ENCODE data around the gene ANXA4.

The ANXA4 gene

DNA sequence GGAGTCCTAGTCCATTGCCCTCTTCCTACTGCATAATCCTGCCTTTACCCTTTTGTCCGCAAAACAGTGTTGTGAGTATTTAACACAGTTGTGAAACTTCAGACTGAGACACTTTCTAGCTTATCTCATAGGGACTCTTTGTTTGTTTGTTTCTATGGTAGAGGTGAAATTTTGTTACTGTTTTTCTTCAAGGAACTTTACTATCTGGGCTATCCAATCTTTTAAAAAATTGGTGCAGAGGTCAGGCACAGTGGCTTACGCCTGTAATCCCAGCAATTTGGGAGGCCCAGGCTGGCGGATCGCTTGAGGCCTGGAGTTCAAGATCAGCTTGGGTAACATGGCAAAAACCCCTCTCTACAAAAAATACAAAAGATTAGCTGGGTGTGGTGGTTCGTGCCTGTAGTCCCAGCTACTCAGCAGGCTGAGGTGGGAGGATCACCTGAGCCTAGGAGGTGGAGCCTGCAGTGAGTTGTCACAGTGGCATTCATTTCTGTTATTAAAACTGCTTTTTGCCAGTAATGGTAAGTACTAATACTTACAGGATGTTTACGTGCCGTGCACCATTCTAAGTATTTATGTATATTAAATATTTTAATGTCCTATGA, 106.4 kb downstream of the ANXA4 start (continued):
- TF ChIP-seq, protein P1, sequence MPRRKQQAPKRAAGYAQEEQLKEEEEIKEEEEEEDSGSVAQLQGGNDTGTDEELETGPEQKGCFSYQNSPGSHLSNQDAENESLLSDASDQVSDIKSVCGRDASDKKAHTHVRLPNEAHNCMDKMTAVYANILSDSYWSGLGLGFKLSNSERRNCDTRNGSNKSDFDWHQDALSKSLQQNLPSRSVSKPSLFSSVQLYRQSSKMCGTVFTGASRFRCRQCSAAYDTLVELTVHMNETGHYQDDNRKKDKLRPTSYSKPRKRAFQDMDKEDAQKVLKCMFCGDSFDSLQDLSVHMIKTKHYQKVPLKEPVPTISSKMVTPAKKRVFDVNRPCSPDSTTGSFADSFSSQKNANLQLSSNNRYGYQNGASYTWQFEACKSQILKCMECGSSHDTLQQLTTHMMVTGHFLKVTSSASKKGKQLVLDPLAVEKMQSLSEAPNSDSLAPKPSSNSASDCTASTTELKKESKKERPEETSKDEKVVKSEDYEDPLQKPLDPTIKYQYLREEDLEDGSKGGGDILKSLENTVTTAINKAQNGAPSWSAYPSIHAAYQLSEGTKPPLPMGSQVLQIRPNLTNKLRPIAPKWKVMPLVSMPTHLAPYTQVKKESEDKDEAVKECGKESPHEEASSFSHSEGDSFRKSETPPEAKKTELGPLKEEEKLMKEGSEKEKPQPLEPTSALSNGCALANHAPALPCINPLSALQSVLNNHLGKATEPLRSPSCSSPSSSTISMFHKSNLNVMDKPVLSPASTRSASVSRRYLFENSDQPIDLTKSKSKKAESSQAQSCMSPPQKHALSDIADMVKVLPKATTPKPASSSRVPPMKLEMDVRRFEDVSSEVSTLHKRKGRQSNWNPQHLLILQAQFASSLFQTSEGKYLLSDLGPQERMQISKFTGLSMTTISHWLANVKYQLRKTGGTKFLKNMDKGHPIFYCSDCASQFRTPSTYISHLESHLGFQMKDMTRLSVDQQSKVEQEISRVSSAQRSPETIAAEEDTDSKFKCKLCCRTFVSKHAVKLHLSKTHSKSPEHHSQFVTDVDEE (CRISPR knock-in tag; IDR thresholded peaks at IDR 0.05) = no peak

DNA sequence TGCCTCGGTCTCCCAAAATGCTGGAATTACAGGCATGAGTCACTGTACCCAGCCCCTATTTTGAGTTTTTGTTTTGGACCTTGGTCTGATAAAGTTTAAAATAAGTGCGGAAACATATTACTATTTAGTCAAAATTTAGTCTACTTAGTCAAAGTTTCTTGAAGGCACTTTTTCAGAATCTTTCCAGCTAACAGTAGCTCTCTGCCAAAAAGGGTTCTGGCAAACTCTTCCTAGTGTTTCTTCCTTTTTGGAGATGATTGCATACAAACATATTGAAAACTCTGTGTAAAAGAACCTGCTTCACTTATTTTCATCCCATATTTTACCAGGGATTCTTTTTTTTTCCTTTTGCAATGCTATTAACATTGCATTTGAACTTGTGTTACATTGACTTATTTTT, 116.3 kb downstream of the ANXA4 start:
- TF ChIP-seq OSR1 (CRISPR knock-in tag; IDR thresholded peaks at IDR 0.05) (no peak), CSRNP3 (CRISPR knock-in tag; IDR thresholded peaks at IDR 0.05) (no peak)
- TF ChIP-seq, protein P2, sequence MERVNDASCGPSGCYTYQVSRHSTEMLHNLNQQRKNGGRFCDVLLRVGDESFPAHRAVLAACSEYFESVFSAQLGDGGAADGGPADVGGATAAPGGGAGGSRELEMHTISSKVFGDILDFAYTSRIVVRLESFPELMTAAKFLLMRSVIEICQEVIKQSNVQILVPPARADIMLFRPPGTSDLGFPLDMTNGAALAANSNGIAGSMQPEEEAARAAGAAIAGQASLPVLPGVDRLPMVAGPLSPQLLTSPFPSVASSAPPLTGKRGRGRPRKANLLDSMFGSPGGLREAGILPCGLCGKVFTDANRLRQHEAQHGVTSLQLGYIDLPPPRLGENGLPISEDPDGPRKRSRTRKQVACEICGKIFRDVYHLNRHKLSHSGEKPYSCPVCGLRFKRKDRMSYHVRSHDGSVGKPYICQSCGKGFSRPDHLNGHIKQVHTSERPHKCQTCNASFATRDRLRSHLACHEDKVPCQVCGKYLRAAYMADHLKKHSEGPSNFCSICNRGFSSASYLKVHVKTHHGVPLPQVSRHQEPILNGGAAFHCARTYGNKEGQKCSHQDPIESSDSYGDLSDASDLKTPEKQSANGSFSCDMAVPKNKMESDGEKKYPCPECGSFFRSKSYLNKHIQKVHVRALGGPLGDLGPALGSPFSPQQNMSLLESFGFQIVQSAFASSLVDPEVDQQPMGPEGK (CRISPR knock-in tag; IDR thresholded peaks at IDR 0.05; ENCODE audit: borderline replicate concordance) = no peak
- ATAC-seq = no peak

GRCh38 chr2:69863298-69863697, 121.4 kb downstream of the ANXA4 start:
- TF ChIP-seq RARB (CRISPR knock-in tag; IDR thresholded peaks at IDR 0.05) (no peak), ZNF8 (CRISPR knock-in tag; IDR thresholded peaks at IDR 0.05) (no peak), ZNF70 (CRISPR knock-in tag; IDR thresholded peaks at IDR 0.05) (no peak), POU6F1 (CRISPR knock-in tag; IDR thresholded peaks at IDR 0.05; ENCODE audit: borderline replicate concordance, low read depth) (no peak), ZFP30 (CRISPR knock-in tag; IDR thresholded peaks at IDR 0.05) (no peak), OSR1 (CRISPR knock-in tag; IDR thresholded peaks at IDR 0.05) (no peak), CREB5 (CRISPR knock-in tag; IDR thresholded peaks at IDR 0.05; ENCODE audit: low read depth) (no peak), PPARA (CRISPR knock-in tag; IDR thresholded peaks at IDR 0.05; ENCODE audit: borderline replicate concordance) (no peak), ISL1 (CRISPR knock-in tag; IDR thresholded peaks at IDR 0.05) (no peak)
- no peak for ATAC-seq
